ENCODE measurements around the gene ARFGAP3. TPM values are rescaled to one million over a fixed set of nuclear protein-coding genes. Genes with fewer than 3 reads are reported as not detected.

ARFGAP3 gene
- polyA plus RNA-seq, 2 of the 4 experiments (the other 2 are of a cell fraction) = 19.1 to 39.0 TPM

GRCh38 chr22:42848941-42849550 is 8.0 kb downstream of the ARFGAP3 start:
- H3K4me3 ChIP-seq = no peak overlapping the region
- ChIA-PET CTCF (interaction anchor here (0.6 to 1.2 kb wide), 4 partner anchors 10 to 1384 kb away, joined by 3 to 4 read pairs (median 3); no protein-coding TSS in a partner anchor), POLR2A (no interaction called here)
- no peaks in the 10 kb centered on the region for H3K9me3 ChIP-seq
- no peak overlapping the region for H3K4me2 ChIP-seq
- WGBS (ENCODE audit: missing lambda C conversion rate) = 87% methylated on average over 5 of the region's 5 CpGs
- H3K4me1 ChIP-seq = peaks cover 22% of the 10 kb centered on the region
- no peak for TF ChIP-seq ZC3H11A (IDR thresholded peaks at IDR 0.05)
- no peak for TF ChIP-seq JUN (IDR thresholded peaks at IDR 0.05)
- TF ChIP-seq RCOR1 (IDR thresholded peaks at IDR 0.05; ENCODE audit: low read depth, low read length) = no peak
- no peak for TF ChIP-seq CTCF (IDR thresholded peaks at IDR 0.05)
- no peak for TF ChIP-seq HOXB13 (CRISPR knock-in tag; IDR thresholded peaks at IDR 0.05; ENCODE audit: low read depth)
- TF ChIP-seq EHF (CRISPR knock-in tag; IDR thresholded peaks at IDR 0.05) = no peak
- TF ChIP-seq RNF2 (IDR thresholded peaks at IDR 0.05; ENCODE audit: borderline replicate concordance, low read depth) = no peak
- TF ChIP-seq KDM5A (IDR thresholded peaks at IDR 0.05) = no peak
- no peak for TF ChIP-seq NPAS2 (CRISPR knock-in tag; IDR thresholded peaks at IDR 0.05; ENCODE audit: borderline replicate concordance)
- no peak for TF ChIP-seq MAZ (IDR thresholded peaks at IDR 0.05; ENCODE audit: borderline replicate concordance, low read depth, low read length)
- TF ChIP-seq RAD21 (conservative IDR thresholded peaks at IDR 0.05 in 1 of 2, IDR thresholded peaks at IDR 0.05 in 1 of 2) = no peak
- peak in 1 of 2 experiments; percentile 43; a peak in 1 of 6 replicates for ATAC-seq
- 0 out of 6 replicates have a peak overlapping the region, but pooled peaks of 1 of the 2 experiments have one; percentile 35 for H3K27ac ChIP-seq
- no peak for DNase-seq (ENCODE audit: low read depth in 1 of 2, low spot score in 1 of 2)
- no peak for FAIRE-seq

DNA sequence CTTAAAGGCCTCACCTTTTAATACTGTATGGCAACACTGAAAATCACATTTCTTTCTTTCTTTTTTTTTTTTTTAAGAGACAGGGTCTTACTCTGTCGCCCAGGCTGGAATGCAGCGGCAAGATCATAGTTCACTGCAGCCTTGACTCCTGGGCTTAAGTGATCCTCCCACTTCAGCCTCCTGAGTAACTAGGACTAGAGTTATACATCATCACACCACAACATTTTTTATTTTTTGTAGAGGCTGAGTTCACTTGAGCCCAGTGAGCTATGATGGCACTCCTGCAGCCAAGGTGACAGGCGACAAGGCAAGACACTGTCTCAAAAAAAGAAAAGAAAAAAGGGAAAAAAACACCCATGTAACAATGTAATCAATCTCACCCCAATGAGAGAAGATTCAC is 10.0 kb downstream of the ARFGAP3 start:
- ATAC-seq (no peak), FAIRE-seq (no peak), DNase-seq (ENCODE audit: low read depth in 1 of 2, low spot score in 1 of 2) (no peak)
- H3K9me3 ChIP-seq = no peaks in the 10 kb centered on the region
- 100% methylated on average over 3 of the region's 3 CpGs for WGBS (ENCODE audit: missing lambda C conversion rate)
- no peak overlapping the region for H3K4me2 ChIP-seq
- CTCF ChIA-PET = no interaction called here
- no peak overlapping the region for H3K27ac ChIP-seq
- POLR2A ChIA-PET = no interaction called here
- peaks cover 22% of the 10 kb centered on the region for H3K4me1 ChIP-seq
- H3K4me3 ChIP-seq = no peak overlapping the region
- TF ChIP-seq TFCP2L1 (CRISPR knock-in tag; IDR thresholded peaks at IDR 0.05) (no peak), CHD2 (IDR thresholded peaks at IDR 0.05; ENCODE audit: low read length, partially characterized antibody) (no peak), HDAC2 (IDR thresholded peaks at IDR 0.05) (no peak), JUNB (IDR thresholded peaks at IDR 0.05) (no peak), TP53 (CRISPR knock-in tag; IDR thresholded peaks at IDR 0.05) (no peak), POLR2AphosphoS2 (conservative IDR thresholded peaks at IDR 0.05; ENCODE audit: low read length) (no peak), BHLHE40 (IDR thresholded peaks at IDR 0.05; ENCODE audit: low read depth, low read length) (no peak), CEBPB (IDR thresholded peaks at IDR 0.05) (no peak), PBX3 (IDR thresholded peaks at IDR 0.05) (no peak), CTCF (IDR thresholded peaks at IDR 0.05) (no peak), ELK1 (IDR thresholded peaks at IDR 0.05; ENCODE audit: low read depth, low read length) (no peak), REST (IDR thresholded peaks at IDR 0.05) (no peak), HEYL (CRISPR knock-in tag; IDR thresholded peaks at IDR 0.05) (no peak), RFX5 (IDR thresholded peaks at IDR 0.05) (no peak), ZC3H11A (IDR thresholded peaks at IDR 0.05) (no peak)
- TF ChIP-seq, protein P1, sequence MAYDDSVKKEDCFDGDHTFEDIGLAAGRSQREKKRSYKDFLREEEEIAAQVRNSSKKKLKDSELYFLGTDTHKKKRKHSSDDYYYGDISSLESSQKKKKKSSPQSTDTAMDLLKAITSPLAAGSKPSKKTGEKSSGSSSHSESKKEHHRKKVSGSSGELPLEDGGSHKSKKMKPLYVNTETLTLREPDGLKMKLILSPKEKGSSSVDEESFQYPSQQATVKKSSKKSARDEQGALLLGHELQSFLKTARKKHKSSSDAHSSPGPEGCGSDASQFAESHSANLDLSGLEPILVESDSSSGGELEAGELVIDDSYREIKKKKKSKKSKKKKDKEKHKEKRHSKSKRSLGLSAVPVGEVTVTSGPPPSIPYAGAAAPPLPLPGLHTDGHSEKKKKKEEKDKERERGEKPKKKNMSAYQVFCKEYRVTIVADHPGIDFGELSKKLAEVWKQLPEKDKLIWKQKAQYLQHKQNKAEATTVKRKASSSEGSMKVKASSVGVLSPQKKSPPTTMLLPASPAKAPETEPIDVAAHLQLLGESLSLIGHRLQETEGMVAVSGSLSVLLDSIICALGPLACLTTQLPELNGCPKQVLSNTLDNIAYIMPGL (CRISPR knock-in tag; IDR thresholded peaks at IDR 0.05; ENCODE audit: borderline replicate concordance) = no peak
